Liver (tissue), 3 donors: ENCODE results near the gene AP3B1.

Experiments used
- EGR1 ChIP-seq, 2 donors: IDR thresholded peaks; 2 replicates each; pipeline ENCODE4 v1.6.1; 2016 to 2018; ENCODE audit warnings: antibody characterized with exemption in 2 of 2, low read depth in 2 of 2
- JUND ChIP-seq, 2 donors: IDR thresholded peaks; 2 replicates each; pipeline ENCODE4 v1.6.1; 2016; ENCODE audit warnings: antibody characterized with exemption in 2 of 2
- TF ChIP-seq, protein P1 (sequence below): IDR thresholded peaks from 2 replicates; pipeline ENCODE4 v1.6.1; 2016; ENCODE audit warnings: antibody characterized with exemption, mild to moderate bottlenecking
- TF ChIP-seq, protein P2 (sequence below): fragments of 150-350 bp; IDR thresholded peaks from 2 replicates; pipeline ENCODE4 v1.5.1; 2017; ENCODE audit warnings: improper control_type of control experiment, low read depth, low read length; ENCODE audit not compliant: missing input control
- donor health status: healthy.
- donor health status: healthy.

DNA sequence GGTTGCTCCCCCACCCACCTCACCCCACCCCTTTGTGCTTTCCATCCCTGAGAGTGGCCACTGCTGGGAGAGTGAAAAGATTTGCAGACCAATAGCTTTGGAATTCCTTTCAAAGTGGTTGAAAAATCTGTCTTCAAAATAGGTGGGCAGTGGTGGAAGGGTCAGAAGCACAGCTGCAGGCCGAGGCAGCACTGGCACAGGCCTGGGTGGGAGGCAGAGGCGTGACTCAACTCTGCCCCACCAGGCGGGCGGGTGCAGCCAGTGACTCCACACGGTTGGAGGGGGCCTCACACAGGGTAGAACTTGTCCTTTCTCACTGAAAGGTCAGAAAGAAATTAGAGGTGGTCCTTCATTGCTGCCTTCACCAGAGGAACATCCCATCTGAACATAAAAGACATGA is 303.4 kb downstream of the AP3B1 start:
- TF ChIP-seq, protein P1, sequence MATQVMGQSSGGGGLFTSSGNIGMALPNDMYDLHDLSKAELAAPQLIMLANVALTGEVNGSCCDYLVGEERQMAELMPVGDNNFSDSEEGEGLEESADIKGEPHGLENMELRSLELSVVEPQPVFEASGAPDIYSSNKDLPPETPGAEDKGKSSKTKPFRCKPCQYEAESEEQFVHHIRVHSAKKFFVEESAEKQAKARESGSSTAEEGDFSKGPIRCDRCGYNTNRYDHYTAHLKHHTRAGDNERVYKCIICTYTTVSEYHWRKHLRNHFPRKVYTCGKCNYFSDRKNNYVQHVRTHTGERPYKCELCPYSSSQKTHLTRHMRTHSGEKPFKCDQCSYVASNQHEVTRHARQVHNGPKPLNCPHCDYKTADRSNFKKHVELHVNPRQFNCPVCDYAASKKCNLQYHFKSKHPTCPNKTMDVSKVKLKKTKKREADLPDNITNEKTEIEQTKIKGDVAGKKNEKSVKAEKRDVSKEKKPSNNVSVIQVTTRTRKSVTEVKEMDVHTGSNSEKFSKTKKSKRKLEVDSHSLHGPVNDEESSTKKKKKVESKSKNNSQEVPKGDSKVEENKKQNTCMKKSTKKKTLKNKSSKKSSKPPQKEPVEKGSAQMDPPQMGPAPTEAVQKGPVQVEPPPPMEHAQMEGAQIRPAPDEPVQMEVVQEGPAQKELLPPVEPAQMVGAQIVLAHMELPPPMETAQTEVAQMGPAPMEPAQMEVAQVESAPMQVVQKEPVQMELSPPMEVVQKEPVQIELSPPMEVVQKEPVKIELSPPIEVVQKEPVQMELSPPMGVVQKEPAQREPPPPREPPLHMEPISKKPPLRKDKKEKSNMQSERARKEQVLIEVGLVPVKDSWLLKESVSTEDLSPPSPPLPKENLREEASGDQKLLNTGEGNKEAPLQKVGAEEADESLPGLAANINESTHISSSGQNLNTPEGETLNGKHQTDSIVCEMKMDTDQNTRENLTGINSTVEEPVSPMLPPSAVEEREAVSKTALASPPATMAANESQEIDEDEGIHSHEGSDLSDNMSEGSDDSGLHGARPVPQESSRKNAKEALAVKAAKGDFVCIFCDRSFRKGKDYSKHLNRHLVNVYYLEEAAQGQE = no peak
- TF ChIP-seq, protein P2, sequence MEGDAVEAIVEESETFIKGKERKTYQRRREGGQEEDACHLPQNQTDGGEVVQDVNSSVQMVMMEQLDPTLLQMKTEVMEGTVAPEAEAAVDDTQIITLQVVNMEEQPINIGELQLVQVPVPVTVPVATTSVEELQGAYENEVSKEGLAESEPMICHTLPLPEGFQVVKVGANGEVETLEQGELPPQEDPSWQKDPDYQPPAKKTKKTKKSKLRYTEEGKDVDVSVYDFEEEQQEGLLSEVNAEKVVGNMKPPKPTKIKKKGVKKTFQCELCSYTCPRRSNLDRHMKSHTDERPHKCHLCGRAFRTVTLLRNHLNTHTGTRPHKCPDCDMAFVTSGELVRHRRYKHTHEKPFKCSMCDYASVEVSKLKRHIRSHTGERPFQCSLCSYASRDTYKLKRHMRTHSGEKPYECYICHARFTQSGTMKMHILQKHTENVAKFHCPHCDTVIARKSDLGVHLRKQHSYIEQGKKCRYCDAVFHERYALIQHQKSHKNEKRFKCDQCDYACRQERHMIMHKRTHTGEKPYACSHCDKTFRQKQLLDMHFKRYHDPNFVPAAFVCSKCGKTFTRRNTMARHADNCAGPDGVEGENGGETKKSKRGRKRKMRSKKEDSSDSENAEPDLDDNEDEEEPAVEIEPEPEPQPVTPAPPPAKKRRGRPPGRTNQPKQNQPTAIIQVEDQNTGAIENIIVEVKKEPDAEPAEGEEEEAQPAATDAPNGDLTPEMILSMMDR = no peak
- TF ChIP-seq JUND (IDR thresholded peaks at IDR 0.05) = no peak
- TF ChIP-seq EGR1 (IDR thresholded peaks at IDR 0.05; ENCODE audit: low read depth in 2 of 2) = no peak
